ENCODE results near the gene CREM.

Gene CREM

DNA sequence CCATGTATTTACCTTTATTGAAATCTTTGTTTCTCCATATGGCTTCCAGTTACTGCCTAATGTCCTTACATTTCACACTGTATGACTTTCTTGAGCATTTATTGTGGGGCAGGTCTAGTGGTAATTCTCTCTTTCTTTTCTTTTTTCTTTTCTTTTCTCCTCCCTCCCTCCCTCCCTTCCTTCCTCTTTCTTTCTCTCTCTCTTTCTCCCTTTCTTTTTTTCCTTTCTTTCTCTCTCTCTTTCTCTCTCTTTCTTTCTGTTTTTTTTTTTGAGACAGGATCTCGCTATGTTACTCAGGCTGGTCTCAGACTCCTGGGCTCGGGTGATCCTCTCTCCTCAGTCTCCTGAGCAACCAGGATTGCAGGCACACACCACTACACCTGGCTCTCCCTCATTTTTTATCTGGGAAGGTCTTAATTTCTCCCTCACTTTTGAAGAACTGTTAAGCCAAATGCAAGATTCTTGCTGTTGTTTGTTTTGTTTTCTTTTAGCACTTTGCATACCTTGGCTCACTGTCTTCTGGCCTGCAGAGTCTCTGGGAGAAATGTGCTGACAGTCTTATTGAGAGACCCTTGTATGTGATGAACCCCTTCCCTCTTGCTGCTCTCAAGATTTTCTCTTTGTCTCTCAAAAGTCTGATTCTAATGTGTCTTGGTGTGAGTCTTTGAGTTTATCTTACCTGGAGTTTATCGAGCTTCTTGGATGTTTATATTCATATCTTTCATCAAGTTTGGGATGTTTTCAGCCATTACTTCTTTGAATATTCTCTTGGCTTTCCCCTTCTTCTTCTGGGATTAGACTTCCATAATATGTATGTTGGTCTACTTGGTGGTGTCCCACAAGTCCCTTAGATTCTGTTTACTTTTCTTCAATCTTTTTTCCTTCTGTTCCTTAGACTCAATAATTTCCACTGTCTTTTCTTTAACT is 130.7 kb downstream of the CREM start:
- Histone ChIP-seq H3K4me1 (ENCODE audit: control insufficient read depth in 1 of 2, insufficient read depth in 2 of 2, low read length in 2 of 2) (no peaks in the 10 kb centered on the region), H3K27ac (ENCODE audit: low read depth, low read length) (no peak overlapping the region), H3K9me3 (ENCODE audit: control insufficient read depth in 1 of 2, low read length in 2 of 2) (peaks cover 3 to 9% of the 10 kb centered on the region in 2 donors), H3K4me3 (ENCODE audit: low read depth in 1 of 2, low read length in 2 of 2) (no peak overlapping the region), H3K9ac (ENCODE audit: low read depth in 1 of 2, low read length in 2 of 2) (no peak overlapping the region), H3K27me3 (ENCODE audit: control insufficient read depth in 1 of 2, insufficient read depth in 2 of 2, low read length in 2 of 2) (no peaks in the 10 kb centered on the region), H3K36me3 (ENCODE audit: control insufficient read depth in 1 of 2, insufficient read depth in 2 of 2, low read length in 2 of 2) (no peaks in the 10 kb centered on the region)

DNA sequence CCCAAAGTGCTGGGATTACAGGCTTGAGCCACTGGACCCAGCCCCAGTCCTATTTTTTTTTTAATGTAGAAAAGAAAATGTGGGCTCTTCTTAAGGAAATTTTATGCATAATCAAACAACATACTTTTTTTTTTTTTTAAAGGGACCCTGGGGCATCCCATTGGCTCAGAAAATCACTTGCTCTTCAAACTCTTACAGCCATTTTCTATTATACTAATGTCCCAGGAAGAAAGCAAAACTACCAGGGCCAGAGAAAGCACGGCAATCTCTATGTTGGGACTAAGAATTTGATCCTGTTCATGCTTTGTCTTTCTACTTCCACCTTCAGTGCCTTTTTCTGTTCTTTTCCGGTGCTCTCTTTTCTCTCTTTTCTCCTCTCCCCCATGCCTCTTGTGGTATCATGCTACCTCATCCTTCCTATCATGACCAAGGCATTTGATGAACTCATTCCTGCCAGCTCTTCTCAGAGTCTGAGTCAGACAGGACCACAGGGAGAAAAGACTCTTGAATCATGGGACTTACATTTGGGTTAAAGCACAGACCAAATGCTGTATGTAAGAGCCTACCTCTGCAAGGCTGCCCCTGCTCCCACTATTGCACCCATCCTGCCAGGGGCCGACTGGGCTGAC is 133.2 kb downstream of the CREM start:
- H3K27ac ChIP-seq (ENCODE audit: low read depth, low read length), result no peak overlapping the region
- no peak overlapping the region for H3K4me3 ChIP-seq (ENCODE audit: low read depth in 1 of 2, low read length in 2 of 2)
- H3K27me3 ChIP-seq (ENCODE audit: control insufficient read depth in 1 of 2, insufficient read depth in 2 of 2, low read length in 2 of 2), result no peaks in the 10 kb centered on the region
- H3K9ac ChIP-seq (ENCODE audit: low read depth in 1 of 2, low read length in 2 of 2), result no peak overlapping the region
- no peaks in the 10 kb centered on the region for H3K36me3 ChIP-seq (ENCODE audit: control insufficient read depth in 1 of 2, insufficient read depth in 2 of 2, low read length in 2 of 2)
- peaks cover 3 to 9% of the 10 kb centered on the region in 2 donors for H3K9me3 ChIP-seq (ENCODE audit: control insufficient read depth in 1 of 2, low read length in 2 of 2)
- no peaks in the 10 kb centered on the region for H3K4me1 ChIP-seq (ENCODE audit: control insufficient read depth in 1 of 2, insufficient read depth in 2 of 2, low read length in 2 of 2)

DNA sequence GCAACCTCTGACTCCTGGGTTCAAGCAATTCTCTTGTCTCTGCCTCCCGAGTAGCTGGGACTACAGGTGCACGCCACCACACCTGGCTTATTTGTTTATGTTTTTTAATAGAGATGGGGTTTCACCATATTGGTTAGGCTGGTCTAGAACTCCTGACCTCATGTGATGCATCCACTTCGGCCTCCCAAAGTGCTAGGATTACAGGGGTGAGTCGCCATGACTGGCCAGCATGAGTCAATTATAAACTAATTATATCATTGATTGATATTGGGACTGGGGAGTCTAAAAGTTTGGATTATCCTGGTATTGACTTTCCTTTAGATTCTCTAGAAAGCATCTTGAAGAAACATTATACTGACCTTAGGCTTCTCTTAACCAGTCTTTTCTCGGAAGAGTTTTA is 135.8 kb downstream of the CREM start:
- Histone ChIP-seq H3K36me3 (ENCODE audit: control insufficient read depth in 1 of 2, insufficient read depth in 2 of 2, low read length in 2 of 2) (no peaks in the 10 kb centered on the region), H3K27me3 (ENCODE audit: control insufficient read depth in 1 of 2, insufficient read depth in 2 of 2, low read length in 2 of 2) (no peaks in the 10 kb centered on the region), H3K27ac (ENCODE audit: low read depth, low read length) (no peak overlapping the region), H3K4me1 (ENCODE audit: control insufficient read depth in 1 of 2, insufficient read depth in 2 of 2, low read length in 2 of 2) (no peaks in the 10 kb centered on the region), H3K4me3 (ENCODE audit: low read depth in 1 of 2, low read length in 2 of 2) (no peak overlapping the region), H3K9ac (ENCODE audit: low read depth in 1 of 2, low read length in 2 of 2) (no peak overlapping the region), H3K9me3 (ENCODE audit: control insufficient read depth in 1 of 2, low read length in 2 of 2) (peaks cover under 1 to 5% of the 10 kb centered on the region in 2 donors)

Data from duodenal mucosa (tissue), 2 donors.